Skeletal muscle cell (primary cell): Measurements from ENCODE around the gene TCEANC2.
"Not testable (repeated sequence)": the region's sequence is repeated elsewhere in the genome, so short reads cannot be mapped to it uniquely, and the experiment has no call there.

ENCODE experiments used
- DNase-seq: peaks from one replicate; pipeline ENCODE4 v3.0.0-alpha.2; 2010; ENCODE audit warnings: low read depth
- H3K4me3 ChIP-seq: 2 replicates; pipeline ENCODE4 v1.5.1; 2011; ENCODE audit warnings: low read depth, mild to moderate bottlenecking, control low read depth, low read length, moderate library complexity

TCEANC2 gene

DNA sequence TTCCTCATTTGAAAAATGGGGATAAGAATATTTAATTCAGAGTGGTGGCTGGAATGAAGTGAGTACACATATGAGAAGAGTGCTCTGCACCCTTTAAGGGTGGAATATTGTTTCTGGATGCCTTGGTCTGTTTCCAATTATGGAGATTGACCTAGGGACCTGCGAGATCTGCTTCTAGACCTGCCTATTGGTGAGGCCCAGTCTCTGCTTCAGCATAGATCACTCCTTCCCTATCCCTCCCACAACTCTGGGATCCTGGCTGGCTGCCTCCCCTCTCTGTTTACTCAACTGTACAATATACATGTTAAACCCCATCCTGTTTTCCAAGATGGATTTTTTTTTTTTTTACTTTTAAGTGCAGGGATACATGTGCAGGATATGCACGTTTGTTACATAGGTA, 29.1 kb upstream of the TCEANC2 start:
- no peak for DNase-seq
- H3K4me3 ChIP-seq: no peak overlapping the region

DNA sequence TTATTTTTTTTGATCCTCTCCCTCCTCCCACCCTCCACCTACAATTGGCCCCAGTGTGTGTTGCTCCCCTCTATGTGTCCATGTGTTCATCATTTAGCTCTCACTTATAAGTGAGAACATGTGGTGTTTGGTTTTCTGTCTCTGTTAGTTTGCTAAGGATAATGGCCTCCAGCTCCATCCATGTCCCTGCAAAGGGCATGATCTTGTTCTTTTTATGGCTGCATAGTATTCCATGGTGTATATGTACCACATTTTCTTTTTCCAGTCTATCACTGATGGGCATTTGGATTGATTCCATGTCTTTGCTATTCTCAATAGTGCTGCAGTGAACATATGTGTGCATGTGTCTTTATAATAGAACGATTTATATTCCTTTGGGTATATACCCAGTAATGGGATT, 28.6 kb upstream of the TCEANC2 start:
- DNase-seq: not testable (repeated sequence)

DNA sequence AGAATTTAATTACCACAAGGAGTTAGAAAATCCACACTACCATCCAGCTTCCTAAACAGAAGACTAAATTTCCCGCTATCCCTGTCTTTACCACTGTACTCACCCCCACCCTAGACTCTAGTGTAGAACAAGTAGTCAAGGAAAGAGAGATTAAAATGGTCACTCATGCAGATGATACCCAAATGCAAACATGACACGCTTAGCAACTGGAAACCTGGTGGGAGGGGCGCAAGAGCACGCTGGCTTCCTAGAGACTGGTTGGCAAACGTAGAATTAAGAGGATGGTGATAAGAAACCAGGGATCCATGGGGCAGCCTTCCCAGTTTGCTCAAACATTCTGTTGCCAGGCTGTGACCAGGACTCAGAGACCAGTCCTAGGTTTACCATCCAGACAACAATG, 25.6 kb upstream of the TCEANC2 start:
- H3K4me3 ChIP-seq: no peak overlapping the region
- no peak for DNase-seq

More for the DNA sequence above, 28.6 kb upstream of the TCEANC2 start:
- H3K4me3 ChIP-seq: not testable (repeated sequence)

DNA sequence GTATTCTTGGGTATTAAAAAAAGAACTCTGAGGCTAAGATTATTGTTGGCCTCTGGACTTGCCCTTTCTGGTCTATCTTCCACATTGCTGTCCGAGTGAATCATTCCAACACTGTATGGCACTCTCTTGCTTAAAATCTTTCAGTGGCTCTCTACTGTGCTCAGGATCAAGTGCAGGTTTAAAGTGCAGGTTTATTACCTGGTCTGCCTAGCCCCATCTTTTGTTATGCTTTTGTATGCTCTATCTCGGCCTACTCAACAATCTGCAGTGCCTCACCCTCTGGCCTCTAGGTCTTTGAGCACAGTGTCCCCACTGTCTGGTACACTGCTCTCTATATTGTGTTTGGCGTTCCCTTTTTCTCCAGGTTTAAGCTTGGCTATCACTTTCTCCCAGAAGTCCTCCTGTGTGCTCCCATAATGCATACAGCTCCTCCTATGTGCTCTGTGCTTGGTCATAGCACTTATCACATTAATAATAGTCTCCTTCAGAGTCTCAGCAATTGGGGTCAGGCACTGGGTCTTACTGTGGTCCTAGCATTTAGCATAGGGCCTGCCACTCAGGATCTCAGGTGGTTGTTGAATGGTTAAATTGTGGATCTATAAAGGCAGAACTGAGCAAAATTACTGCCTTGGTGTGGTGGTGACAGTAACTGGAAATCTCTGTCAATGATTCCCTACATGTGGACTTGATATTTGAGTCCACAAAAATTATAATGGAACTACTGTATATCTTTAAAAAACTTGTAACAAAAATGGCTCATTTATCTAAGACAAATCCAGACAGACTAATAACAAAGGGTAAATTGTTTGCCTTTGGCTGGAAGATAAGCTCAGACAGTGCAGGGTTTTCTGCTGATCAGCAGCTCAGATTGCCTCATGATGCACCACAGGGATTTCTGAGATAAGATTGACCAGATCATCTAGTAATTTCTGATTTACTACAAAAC, 24.8 kb upstream of the TCEANC2 start:
- no peak for DNase-seq
- no peak overlapping the region for H3K4me3 ChIP-seq

DNA sequence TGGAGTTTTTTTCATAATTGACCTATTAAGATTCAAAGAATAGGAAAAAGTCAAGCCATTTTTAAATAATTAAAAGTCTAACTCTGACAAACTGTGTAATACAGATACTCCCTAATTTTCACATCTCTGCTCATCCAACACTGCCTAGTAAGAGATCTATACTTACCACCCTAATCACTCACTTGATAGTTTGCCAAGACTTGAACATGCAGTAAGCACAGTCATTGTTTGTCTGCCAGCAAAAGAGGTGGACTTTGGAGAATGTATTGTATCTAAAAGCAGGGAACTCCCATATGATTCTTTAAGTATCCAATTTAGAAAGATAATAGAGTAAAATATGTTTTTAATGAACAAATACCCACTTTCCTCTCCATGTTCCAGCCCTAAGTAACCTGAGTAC, 15.9 kb upstream of the TCEANC2 start:
- peak; percentile 25 for DNase-seq
- H3K4me3 ChIP-seq: no peak overlapping the region

DNA sequence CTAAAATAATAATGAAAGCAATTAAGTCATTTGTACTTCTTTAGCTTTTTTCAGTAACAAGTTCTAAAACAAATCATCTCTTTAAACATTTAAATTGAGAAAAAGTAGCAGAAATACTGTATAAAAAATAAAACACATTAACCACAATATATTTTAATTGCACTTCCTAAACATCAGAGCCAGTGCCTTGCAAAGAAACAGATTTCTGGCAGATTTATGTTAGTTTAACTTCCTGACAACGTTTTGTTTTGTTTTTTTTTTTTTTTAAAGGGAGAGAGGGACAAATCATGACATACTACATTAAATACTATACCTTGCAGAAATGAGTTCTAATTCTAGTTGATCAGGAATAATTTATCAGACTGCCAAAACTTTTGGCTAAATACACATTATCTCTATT, 11.6 kb upstream of the TCEANC2 start:
- DNase-seq: no peak

DNA sequence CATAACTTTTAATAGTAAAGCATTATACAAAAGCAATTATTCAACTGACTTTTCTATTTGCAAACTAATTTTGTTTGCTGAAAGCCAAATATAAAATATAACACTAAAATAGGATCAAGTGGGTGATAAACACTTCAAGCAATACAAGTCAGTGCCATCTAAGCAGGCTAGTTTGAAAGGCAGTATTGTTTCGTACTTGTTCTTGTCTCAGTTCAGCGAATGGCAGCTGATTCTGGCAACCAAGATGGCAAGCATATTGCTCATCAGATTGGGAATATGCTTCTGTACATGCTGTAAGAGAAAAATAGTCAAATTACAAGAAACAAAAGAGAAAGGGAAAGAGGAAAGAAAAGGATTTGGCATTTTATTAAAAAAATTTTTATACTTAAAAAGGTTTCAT, 7.9 kb upstream of the TCEANC2 start:
- DNase-seq: no peak
- H3K4me3 ChIP-seq: no peak overlapping the region

More for the DNA sequence above, 11.6 kb upstream of the TCEANC2 start:
- H3K4me3 ChIP-seq: no peak overlapping the region

DNA sequence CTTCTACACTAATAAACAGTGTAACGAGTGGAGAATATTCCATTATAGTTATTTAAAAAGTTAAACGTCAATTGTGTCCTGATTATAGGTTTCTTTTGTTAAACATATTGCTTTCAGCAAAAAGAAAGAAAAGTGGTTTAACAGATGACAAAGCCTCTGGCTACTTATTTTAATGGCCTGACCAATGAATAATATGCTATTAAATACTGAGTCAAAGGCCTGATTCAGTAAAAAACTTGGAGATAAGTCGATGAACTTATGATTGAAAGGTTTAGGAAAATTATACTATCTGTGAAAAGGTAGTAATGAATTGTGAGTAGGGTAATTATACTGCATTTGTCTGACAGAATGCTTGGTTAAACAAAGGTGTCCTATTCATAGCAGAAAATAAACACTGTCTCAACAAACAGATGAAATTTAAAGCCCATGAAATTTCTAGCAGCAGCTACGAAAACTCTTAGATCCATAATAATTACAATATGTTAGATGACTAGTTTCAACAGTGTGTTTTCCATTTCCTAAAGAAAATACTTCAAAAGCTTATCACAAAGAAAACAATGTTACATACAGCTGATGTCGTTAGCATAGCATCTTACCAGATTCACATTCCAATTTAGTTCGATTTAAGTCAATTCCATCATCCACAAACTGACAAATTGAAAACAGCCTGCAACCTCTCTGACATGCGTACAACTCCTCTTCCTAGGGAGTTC, 6.6 kb upstream of the TCEANC2 start:
- DNase-seq: no peak
- H3K4me3 ChIP-seq: no peak overlapping the region

DNA sequence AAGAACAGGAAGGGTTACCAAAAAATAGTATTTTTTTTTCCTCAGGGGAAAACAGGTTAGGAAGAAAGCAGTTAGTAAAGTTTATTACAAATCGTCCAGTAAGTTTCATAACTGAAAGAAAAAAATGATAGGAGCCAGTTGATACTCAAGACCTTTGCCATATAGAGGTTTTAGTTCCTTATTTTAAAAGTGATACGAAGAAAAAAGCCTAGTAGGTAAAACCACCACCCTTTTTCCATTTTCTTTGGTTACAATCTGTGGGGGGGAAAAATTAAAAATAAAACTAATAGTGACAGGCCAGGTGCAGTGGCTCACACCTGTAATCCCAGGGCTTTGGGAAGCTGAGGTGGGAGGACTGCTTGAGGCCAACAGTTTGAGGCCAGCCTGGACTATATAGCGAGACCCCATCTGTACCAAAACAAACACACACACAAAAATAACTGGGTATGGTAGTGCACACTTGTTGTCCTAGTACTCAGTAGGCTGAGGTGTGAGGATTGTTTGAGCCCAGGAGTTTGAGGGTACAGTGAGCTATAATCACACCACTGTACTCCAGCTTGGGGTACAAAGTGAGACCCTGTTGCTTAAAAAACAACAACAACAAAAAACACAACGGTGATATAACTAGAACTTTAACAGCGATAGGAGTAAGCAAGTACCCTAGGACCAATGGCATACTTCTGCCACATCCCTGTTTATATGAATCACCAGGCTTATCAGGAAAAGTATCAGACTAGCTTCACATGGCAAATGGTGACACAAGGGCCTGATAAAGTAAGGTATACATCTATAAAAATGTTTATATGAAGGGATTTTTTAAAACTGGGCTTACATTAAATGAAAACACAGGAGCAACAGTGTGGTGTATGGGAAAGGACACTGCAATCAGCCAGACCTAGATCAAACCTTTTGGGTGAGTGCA, 5.8 kb upstream of the TCEANC2 start:
- H3K4me3 ChIP-seq: no peak overlapping the region
- DNase-seq: no peak

DNA sequence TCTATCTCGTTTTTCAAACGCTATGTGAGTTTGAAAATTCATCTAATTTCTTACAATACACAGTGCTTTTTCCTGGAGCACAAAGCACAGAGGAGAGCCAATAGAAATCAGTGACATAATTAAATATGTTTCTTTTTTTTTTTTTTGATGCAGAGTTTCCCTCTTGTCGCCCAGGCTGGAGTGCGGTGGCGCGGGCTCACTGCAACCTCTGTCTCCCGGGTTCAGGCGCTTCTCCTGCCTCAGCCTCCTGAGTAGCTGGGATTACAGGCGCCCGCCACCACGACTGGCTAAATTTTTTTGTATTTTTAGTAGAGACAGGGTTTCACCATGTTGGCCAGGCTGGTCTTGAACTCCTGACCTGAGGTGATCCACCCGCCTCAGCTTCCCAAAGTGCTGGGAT, 3.0 kb upstream of the TCEANC2 start:
- not testable (repeated sequence) for DNase-seq, H3K4me3 ChIP-seq

DNA sequence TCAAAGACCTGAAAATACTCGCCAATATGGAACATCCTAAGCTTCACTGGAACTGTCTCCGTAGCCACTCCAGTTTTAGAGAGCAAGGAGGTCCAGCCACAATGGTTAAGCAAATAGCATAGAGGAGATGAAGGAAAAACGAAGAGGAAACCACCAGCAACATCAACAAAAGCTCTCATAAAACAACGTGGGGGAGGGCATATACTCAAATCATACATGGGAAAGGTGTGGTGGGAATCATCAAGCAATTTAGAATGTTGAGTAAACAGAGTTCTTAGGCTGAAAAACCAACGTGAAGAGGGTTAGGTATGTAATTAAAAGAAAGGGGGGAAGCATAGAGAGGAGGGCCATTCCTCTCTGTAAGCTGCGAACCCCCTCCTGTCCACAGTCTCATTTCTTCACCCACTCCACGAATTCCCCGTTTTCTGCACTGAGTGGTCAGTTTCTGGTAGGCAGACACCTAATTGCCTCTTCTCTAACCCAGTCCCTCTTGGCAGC, 1.4 kb upstream of the TCEANC2 start:
- no peak for DNase-seq
- peak overlapping the region; percentile 97 for H3K4me3 ChIP-seq

DNA sequence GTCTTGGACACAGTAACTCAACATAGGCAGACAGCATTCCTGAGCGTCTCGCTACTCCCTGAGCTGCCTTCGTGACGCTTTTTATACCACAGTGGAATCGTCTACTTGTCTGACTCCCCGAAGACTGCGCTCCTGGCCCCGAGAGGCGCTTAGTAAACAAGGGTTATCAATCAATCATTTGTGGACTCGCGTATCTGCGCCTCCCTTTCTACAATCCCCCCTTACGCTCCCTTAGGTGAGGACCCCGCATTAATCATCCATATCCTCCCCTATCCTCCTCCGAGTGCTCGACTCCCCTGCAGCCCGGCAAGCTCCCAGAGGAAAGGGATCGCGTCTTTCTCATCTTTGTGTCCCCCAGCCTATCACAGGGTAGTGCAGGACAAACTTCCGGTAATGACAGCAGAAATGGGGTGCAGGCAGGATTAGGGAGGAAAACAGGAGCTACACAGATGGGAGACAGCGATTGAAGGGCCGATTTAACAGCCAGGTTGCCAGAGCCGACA, 926 bp upstream of the TCEANC2 start:
- peak; percentile 24 for DNase-seq
- H3K4me3 ChIP-seq: peak overlapping the region; percentile 97

DNA sequence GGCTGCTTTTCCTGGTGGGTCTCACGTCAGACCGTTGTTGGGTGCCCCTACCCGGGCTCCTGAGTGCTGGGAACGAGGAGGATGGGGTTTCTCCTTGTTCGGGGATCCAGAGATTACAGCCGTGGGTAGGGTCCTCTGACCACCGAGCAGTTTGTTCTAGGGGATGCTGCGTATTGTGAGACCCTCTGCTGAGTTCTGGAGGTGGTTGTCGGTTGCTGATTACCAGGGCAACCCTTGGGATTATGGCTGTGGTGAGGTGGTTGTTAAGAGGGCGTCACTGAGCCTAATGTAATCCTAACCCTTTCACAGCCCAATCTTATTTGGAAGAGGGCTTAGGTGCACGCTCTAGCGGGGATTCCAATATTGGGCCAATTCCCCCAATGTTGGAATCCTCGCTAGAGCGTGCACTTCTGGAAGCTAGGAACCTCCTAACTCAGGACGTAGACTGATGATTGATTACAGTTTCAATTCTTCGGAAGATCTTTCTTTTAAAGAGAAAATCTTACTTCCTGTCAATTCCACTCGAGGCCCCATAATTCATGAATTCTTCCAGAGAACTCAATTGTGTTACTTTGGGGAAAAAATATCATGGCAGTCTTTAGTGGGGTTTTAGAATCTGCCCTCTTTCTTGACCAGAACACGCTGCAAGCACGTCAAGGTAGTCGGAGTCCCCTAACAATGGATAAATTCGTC, 483 bp downstream of the TCEANC2 start:
- peak overlapping the region; percentile 97 for H3K4me3 ChIP-seq
- DNase-seq: no peak

DNA sequence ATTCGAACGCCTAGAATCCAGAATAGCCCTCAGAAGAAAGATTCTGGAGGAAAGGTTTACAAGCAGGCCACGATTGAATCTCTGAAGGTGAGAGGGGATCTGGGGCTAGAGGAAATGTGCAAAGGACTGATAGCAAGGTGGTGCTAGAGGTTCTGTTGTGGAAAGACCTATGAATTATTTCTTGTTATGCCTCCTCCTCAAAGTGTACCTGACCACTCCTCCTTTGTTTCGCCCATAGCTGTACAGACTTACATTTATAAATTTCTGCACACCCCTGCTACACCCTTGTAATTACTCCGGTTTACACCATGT, 986 bp downstream of the TCEANC2 start:
- DNase-seq: no peak
- H3K4me3 ChIP-seq: peak overlapping the region; percentile 97

DNA sequence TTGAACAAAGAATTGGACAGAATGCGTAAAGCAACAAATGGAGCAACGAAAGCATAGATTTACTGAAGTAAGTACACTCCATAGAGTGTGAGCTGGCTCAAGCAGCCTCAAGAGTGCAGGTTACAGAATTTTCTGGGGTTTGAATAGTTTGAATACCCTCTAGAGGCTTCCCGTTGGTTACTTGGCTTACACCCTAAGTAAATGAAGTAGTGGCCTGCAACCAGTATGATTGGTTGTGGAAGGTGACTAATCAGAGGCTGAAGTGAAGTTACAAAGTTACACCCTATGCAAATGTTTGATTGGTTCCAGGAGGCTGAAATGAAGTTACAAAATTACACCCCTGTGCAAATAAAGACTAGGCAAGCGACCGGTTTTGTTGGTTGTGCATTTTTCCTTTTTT, 10.9 kb downstream of the TCEANC2 start:
- no peak overlapping the region for H3K4me3 ChIP-seq
- DNase-seq: no peak

DNA sequence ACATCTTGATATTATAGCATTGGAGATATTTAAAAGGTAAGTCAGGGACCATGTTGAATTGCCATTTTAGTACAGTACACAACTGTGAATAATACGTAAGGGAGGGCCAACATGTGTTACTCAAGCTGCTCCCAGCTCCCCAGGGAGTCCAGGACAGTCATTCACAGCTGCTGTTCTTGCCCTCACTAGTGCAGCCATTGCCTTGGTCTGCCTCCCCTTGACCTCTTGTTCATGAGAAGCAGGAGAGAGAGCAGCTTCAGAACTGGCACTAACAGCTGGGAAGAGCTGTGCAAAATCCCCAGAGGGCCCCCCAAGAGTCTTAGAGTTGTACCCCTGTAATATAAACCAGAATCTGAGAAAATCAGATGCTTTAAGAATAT, 16.4 kb downstream of the TCEANC2 start:
- DNase-seq: peak; percentile 32
- no peak overlapping the region for H3K4me3 ChIP-seq

DNA sequence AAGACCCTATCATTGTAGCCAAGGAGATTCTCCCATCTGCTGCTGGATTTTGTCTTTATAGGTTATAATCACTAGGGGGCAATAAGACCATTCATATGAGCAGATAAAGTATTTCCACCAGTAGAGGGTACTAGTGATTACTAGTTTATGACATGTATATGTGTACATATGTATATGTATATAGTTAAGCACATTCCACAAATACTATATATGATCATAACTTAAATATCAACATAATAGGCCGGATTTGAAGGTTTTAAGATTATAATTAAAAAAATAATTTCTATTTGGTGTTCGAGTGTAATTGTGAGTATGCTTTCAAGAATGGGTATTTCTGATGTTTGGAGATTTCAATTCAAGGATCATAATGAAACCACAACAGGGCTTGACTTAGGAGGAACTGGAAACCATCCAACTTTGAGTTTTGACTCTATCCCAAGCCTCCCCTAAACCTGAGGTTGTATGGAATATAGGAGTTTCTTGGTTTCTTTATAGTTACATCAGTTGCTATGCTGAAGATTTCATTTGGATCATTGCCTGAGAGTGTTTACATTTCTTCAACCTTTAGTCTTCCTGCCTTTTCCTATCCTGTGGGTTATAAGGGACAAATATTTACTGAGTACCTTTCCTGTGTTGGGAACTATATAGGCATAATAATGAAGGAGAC, 16.9 kb downstream of the TCEANC2 start:
- peak; percentile 21 for DNase-seq
- no peak overlapping the region for H3K4me3 ChIP-seq

DNA sequence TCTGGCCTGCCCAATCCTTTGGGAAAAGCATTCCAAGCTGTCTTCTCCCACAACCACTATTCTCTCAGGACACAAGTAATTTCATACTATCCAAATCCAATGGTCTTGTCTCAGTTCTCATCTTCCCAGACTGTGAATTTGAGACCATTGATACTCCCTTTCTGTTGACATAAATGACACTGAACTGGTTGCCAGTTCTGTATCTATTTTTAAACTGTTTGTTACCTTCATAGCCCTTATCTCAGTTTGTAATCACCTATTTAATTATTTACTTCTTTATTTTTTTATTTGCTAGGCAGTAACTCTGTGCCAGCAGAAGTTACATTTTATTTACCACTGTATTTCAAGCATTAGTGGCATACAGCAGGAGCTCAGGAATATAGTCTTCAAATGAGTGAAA, 24.0 kb downstream of the TCEANC2 start:
- DNase-seq: no peak
- no peak overlapping the region for H3K4me3 ChIP-seq
